ENCODE results near the gene EEF2K.
"Not testable (repeated sequence)": the region's sequence is repeated elsewhere in the genome, so short reads cannot be mapped to it uniquely, and the experiment has no call there.

EEF2K gene

GRCh38 chr16:22213236-22213635 is 7.2 kb downstream of the EEF2K start:
- no peak for DNase-seq (ENCODE audit: low spot score)

GRCh38 chr16:22213801-22214200 is 7.7 kb downstream of the EEF2K start:
- DNase-seq (ENCODE audit: low spot score), result no peak

GRCh38 chr16:22214402-22214801 is 8.3 kb downstream of the EEF2K start:
- DNase-seq (ENCODE audit: low spot score), result no peak

GRCh38 chr16:22214889-22215288 is 8.8 kb downstream of the EEF2K start:
- peak; percentile 40 for DNase-seq (ENCODE audit: low spot score)

- peak; percentile 70 for DNase-seq (ENCODE audit: low spot score)
These were observed 10.2 kb downstream of the EEF2K start for GRCh38 chr16:22216191-22216831.

- DNase-seq (ENCODE audit: low spot score), result not testable (repeated sequence)
These were observed 10.8 kb downstream of the EEF2K start for GRCh38 chr16:22216832-22217225.

- peak; percentile 63 for DNase-seq (ENCODE audit: low spot score)
These were observed 12.0 kb downstream of the EEF2K start for GRCh38 chr16:22217890-22218730.

GRCh38 chr16:22219389-22220068 is 13.5 kb downstream of the EEF2K start:
- no peak for DNase-seq (ENCODE audit: low spot score)

- no peak for DNase-seq (ENCODE audit: low spot score)
These were observed 14.0 kb downstream of the EEF2K start for GRCh38 chr16:22220069-22220440.

- DNase-seq (ENCODE audit: low spot score), result no peak
These were observed 14.6 kb downstream of the EEF2K start for GRCh38 chr16:22220714-22221113.

- DNase-seq (ENCODE audit: low spot score), result no peak
These were observed 15.9 kb downstream of the EEF2K start for GRCh38 chr16:22222006-22222405.

GRCh38 chr16:22222998-22223397 is 16.9 kb downstream of the EEF2K start:
- DNase-seq (ENCODE audit: low spot score), result no peak

GRCh38 chr16:22225060-22225459 is 19.0 kb downstream of the EEF2K start:
- DNase-seq (ENCODE audit: low spot score), result no peak

- DNase-seq (ENCODE audit: low spot score), result no peak
These were observed 23.8 kb downstream of the EEF2K start for GRCh38 chr16:22229889-22230288.

- no peak for DNase-seq (ENCODE audit: low spot score)
These were observed 26.4 kb downstream of the EEF2K start for GRCh38 chr16:22232277-22233036.

GRCh38 chr16:22233037-22233372 is 26.9 kb downstream of the EEF2K start:
- no peak for DNase-seq (ENCODE audit: low spot score)

- DNase-seq (ENCODE audit: low spot score), result peak; percentile 44
These were observed 30.0 kb downstream of the EEF2K start for GRCh38 chr16:22235839-22236745.

GRCh38 chr16:22239131-22239805 is 33.2 kb downstream of the EEF2K start:
- DNase-seq (ENCODE audit: low spot score), result no peak

- no peak for DNase-seq (ENCODE audit: low spot score)
These were observed 34.1 kb downstream of the EEF2K start for GRCh38 chr16:22240023-22240710.

- no peak for DNase-seq (ENCODE audit: low spot score)
These were observed 44.4 kb downstream of the EEF2K start for GRCh38 chr16:22250522-22250921.
